Common myeloid progenitor, CD34-positive (primary cell): ENCODE measurements around the gene PFN4.
"Not testable (repeated sequence)": the region's sequence is repeated elsewhere in the genome, so short reads cannot be mapped to it uniquely, and the experiment has no call there.

ENCODE experiments used
- CTCF ChIA-PET: fragments of 350-600 bp; sonication (Branson Sonifier 250); formaldehyde crosslinking; loops from one replicate; lab custom pipeline; 2021; ENCODE audit warnings: antibody characterized with exemption; lab: Charles Lee
- POLR2A ChIA-PET: fragments of 350-600 bp; sonication (Branson Sonifier 250); formaldehyde crosslinking; loops from one replicate; lab custom pipeline; 2021; ENCODE audit warnings: antibody characterized with exemption; lab: Charles Lee
- DNase-seq, 3 donors: peaks; one replicate each; pipeline versions ENCODE4 v3.0.0 to v3.0.0-alpha.2; 2013
- H3K27ac ChIP-seq, 2 experiments: 1 replicate in 1 of 2; 2 replicates in 1 of 2; pipeline ENCODE4 v1.7.0; 2013; ENCODE audit warnings: inconsistent platforms in 2 of 2, low read length in 2 of 2, mild to moderate bottlenecking in 2 of 2, low read depth in 1 of 2, moderate library complexity in 1 of 2; ENCODE audit not compliant: severe bottlenecking in 2 of 2, insufficient read depth in 1 of 2, poor library complexity in 1 of 2
- H3K27me3 ChIP-seq, 5 experiments: replicated peaks in 2 of 5; 1 replicate in 3 of 5; 2 replicates in 2 of 5; pipeline versions ENCODE4 v1.6.1 to v1.7.0; 2013; ENCODE audit warnings: low read length in 4 of 5, mild to moderate bottlenecking in 2 of 5, moderate library complexity in 2 of 5, inconsistent platforms in 1 of 5; ENCODE audit not compliant: insufficient read depth in 5 of 5, control insufficient read depth in 4 of 5
- H3K36me3 ChIP-seq, 4 experiments: 1 replicate in 2 of 4; 2 replicates in 2 of 4; pipeline versions ENCODE4 v1.6.1 to v1.7.0; 2013; ENCODE audit warnings: low read length in 3 of 4, control low read depth in 1 of 4, mild to moderate bottlenecking in 1 of 4; ENCODE audit not compliant: control insufficient read depth in 4 of 4, insufficient read depth in 4 of 4
- H3K4me1 ChIP-seq, 4 experiments: 1 replicate in 3 of 4; 2 replicates in 1 of 4; pipeline versions ENCODE4 v1.6.1 to v1.7.1; 2013; ENCODE audit warnings: low read length in 3 of 4, mild to moderate bottlenecking in 3 of 4, control low read depth in 1 of 4, inconsistent platforms in 1 of 4, moderate library complexity in 1 of 4; ENCODE audit not compliant: control insufficient read depth in 4 of 4, insufficient read depth in 4 of 4; ENCODE audit errors: control extremely low read depth in 1 of 4
- H3K4me3 ChIP-seq, 7 experiments: 1 replicate in 4 of 7; 2 replicates in 3 of 7; pipeline versions ENCODE4 v1.5.1 to v1.7.0; 2013; ENCODE audit warnings: mild to moderate bottlenecking in 7 of 7, low read length in 6 of 7, moderate library complexity in 6 of 7, inconsistent platforms in 2 of 7, low read depth in 2 of 7, control low read depth in 1 of 7; ENCODE audit not compliant: insufficient read depth in 4 of 7, control insufficient read depth in 1 of 7; ENCODE audit errors: extremely low read depth in 1 of 7
- H3K9me3 ChIP-seq, 5 experiments: 1 replicate in 4 of 5; 2 replicates in 1 of 5; pipeline versions ENCODE4 v1.6.1 to v1.7.1; 2013; ENCODE audit warnings: low read length in 4 of 5, mild to moderate bottlenecking in 2 of 5, inconsistent platforms in 1 of 5, low read depth in 1 of 5, moderate library complexity in 1 of 5; ENCODE audit not compliant: control insufficient read depth in 4 of 5, insufficient read depth in 2 of 5; ENCODE audit errors: control extremely low read depth in 1 of 5
- WGBS: methylation state at CpG from one replicate; pipeline ENCODE4 v1.1.5; 2013; ENCODE audit not compliant: insufficient coverage; 5-methylcytosine and 5-hydroxymethylcytosine counted together

The PFN4 gene

DNA sequence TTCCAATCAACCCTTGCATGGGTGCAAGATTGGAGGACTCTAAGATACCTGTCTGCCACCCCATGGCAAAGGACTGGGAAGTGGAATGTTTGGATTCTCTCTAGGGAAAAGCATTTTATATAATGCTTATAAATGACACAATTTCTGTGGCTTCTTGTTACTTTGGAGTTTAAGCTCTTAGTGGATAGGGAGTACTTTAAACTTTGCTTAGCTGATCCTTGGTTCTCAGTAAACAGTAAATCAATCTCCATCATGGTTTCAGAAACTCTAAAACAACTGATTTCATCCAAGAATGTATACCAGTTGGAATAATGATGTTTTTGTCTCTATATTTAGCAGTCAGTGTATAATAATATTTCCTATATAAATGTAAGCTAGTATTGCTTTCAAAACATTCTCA is 37.6 kb upstream of the PFN4 start:
- peaks cover 0 to 6% (median 4%) of the 10 kb centered on the region in 5 experiments for H3K9me3 ChIP-seq
- no peak overlapping the region for H3K4me3 ChIP-seq
- no peak overlapping the region for H3K27ac ChIP-seq
- ChIA-PET CTCF (interaction anchor here (0.9 to 4.4 kb wide), 4 partner anchors 10 to 333 kb away, joined by 3 to 25 read pairs (median 6); partner anchors contain the start of gene TP53I3), POLR2A (no interaction called here)
- DNase-seq, result no peak
- no peaks in the 10 kb centered on the region for H3K4me1 ChIP-seq
- peaks cover 0 to 23% (median 13%) of the 10 kb centered on the region in 4 experiments for H3K36me3 ChIP-seq
- H3K27me3 ChIP-seq, result no peaks in the 10 kb centered on the region

GRCh38 chr2:24159708-24160107 is 36.6 kb upstream of the PFN4 start:
- DNase-seq, result peak in 1 of 3 donors; percentile 23
- peaks cover 0 to 23% (median 13%) of the 10 kb centered on the region in 4 experiments for H3K36me3 ChIP-seq
- H3K9me3 ChIP-seq, result peaks cover 0 to 6% (median 4%) of the 10 kb centered on the region in 5 experiments
- ChIA-PET CTCF (no interaction called here), POLR2A (no interaction called here)
- H3K27ac ChIP-seq, result no peak overlapping the region
- H3K4me3 ChIP-seq, result no peak overlapping the region
- H3K27me3 ChIP-seq, result no peaks in the 10 kb centered on the region
- WGBS, result 90% methylated on average over 2 of the region's 4 CpGs
- H3K4me1 ChIP-seq, result no peaks in the 10 kb centered on the region

DNA sequence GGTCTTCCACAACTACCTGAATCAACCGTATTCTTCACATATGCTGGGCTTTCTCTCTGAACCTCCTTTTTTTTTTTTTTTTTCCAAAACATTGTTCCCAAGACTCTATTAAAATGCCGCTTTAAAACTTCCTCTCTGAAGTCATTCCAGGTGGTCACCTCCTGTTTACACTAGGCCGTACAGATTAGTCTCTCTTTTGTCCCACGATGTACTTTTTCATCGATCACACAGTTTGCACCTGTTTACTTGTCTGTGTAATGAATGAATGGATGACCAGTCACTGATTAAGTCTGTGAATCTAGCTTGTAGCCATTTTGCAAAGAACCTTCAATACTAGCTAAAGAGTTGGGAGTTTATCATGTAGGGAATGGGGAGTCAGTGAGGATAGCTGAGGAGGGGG is 35.0 kb upstream of the PFN4 start:
- Histone ChIP-seq H3K36me3 (peaks cover 0 to 23% (median 14%) of the 10 kb centered on the region in 4 experiments), H3K4me1 (no peaks in the 10 kb centered on the region), H3K27me3 (no peaks in the 10 kb centered on the region), H3K4me3 (no peak overlapping the region), H3K9me3 (peaks cover 0 to 6% (median 4%) of the 10 kb centered on the region in 5 experiments), H3K27ac (no peak overlapping the region)
- CTCF ChIA-PET, result interaction anchor here (1.0 to 1.6 kb wide), 2 partner anchors 10 to 19 kb away, joined by 4 read pairs; no protein-coding TSS in a partner anchor
- DNase-seq, result no peak
- POLR2A ChIA-PET, result no interaction called here
- WGBS, result no CpG with 5 or more reads among the region's 5 CpGs

DNA sequence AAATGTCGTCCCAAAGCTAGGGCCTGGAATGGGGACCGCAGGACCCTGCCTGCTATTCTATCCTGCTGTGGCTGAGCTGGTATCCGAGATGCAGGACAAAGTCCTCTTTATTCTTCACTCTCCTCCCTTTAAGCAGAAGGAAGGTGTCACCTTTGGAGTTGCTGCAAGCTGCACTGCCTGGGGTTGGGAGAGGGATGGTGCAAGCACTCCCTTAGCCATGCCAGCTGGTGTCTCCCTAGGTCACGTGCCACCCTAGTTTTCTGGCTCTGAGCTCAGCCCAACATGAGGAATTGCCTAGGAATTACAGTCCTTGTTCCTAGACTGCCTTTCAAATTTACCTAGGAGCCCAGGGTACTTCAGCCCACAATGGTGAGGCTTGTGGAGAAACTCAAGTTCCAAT is 30.3 kb upstream of the PFN4 start:
- Histone ChIP-seq H3K4me3 (no peak overlapping the region), H3K36me3 (peaks cover 0 to 16% (median 5%) of the 10 kb centered on the region in 4 experiments), H3K27me3 (no peaks in the 10 kb centered on the region), H3K4me1 (no peaks in the 10 kb centered on the region), H3K27ac (no peak overlapping the region), H3K9me3 (peaks cover 0 to 1% (median 0%) of the 10 kb centered on the region in 5 experiments)
- 100% methylated on average over 4 of the region's 4 CpGs for WGBS
- DNase-seq, result no peak
- CTCF ChIA-PET, result interaction anchor here (0.7 kb wide), 1 partner anchor 10 kb away, joined by 3 read pairs; no protein-coding TSS in a partner anchor
- POLR2A ChIA-PET, result no interaction called here

GRCh38 chr2:24152413-24153197 is 29.5 kb upstream of the PFN4 start:
- 98% methylated on average over 5 of the region's 5 CpGs for WGBS
- H3K4me1 ChIP-seq, result no peaks in the 10 kb centered on the region
- DNase-seq, result no peak
- no peak overlapping the region for H3K27ac ChIP-seq
- ChIA-PET CTCF (no interaction called here), POLR2A (no interaction called here)
- H3K27me3 ChIP-seq, result no peaks in the 10 kb centered on the region
- H3K36me3 ChIP-seq, result peaks cover 2 to 21% (median 6%) of the 10 kb centered on the region in 4 experiments
- H3K4me3 ChIP-seq, result no peak overlapping the region
- H3K9me3 ChIP-seq, result peaks cover 0 to 8% (median 5%) of the 10 kb centered on the region in 5 experiments

GRCh38 chr2:24147364-24147763 is 24.2 kb upstream of the PFN4 start:
- H3K36me3 ChIP-seq, result peaks cover 4 to 27% (median 11%) of the 10 kb centered on the region in 4 experiments
- CTCF ChIA-PET, result no interaction called here

GRCh38 chr2:24140305-24140704 is 17.2 kb upstream of the PFN4 start:
- H3K4me1 ChIP-seq, CTCF ChIA-PET, H3K27ac ChIP-seq, H3K4me3 ChIP-seq, POLR2A ChIA-PET, H3K27me3 ChIP-seq, DNase-seq, H3K9me3 ChIP-seq: not testable (repeated sequence)
- WGBS, result no CpG with 5 or more reads among the region's 5 CpGs
- H3K36me3 ChIP-seq, result peaks cover 2 to 13% (median 7%) of the 10 kb centered on the region in 4 experiments

More at GRCh38 chr2:24147364-24147763, 24.2 kb upstream of the PFN4 start:
- peak in 2 of 3 donors; percentile 37 to 43 for DNase-seq
- H3K4me1 ChIP-seq, result no peaks in the 10 kb centered on the region
- no peak overlapping the region for H3K27ac ChIP-seq
- no peak overlapping the region for H3K4me3 ChIP-seq
- peaks cover 0 to 17% (median 5%) of the 10 kb centered on the region in 5 experiments for H3K9me3 ChIP-seq
- no peaks in the 10 kb centered on the region for H3K27me3 ChIP-seq
- POLR2A ChIA-PET, result no interaction called here
